Measurements from ENCODE around the gene AICDA.

DNA sequence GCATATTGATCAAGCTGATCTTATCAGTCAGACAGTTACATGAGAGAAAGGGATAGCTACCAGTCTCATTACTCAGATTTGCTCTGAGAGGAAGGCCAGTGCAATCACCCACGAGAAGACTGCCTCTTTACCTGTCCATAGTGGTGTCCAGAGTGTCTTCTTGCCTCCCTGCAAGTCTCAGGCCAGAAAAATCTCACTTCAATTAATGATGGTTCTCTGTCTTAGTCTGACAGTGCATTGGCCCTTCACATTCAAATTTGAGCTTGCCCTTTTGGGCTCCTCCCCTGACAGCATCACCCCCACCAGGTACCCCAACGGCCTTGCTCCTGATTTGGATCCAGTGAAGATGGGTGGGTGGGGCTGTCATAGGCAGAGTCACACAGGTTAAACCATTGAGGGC, at the start of gene AICDA:
- TF ChIP-seq CBFB (CRISPR knock-in tag; IDR thresholded peaks at IDR 0.05; ENCODE audit: low read depth), result no peak
- TF ChIP-seq, protein P1, sequence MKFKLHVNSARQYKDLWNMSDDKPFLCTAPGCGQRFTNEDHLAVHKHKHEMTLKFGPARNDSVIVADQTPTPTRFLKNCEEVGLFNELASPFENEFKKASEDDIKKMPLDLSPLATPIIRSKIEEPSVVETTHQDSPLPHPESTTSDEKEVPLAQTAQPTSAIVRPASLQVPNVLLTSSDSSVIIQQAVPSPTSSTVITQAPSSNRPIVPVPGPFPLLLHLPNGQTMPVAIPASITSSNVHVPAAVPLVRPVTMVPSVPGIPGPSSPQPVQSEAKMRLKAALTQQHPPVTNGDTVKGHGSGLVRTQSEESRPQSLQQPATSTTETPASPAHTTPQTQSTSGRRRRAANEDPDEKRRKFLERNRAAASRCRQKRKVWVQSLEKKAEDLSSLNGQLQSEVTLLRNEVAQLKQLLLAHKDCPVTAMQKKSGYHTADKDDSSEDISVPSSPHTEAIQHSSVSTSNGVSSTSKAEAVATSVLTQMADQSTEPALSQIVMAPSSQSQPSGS (CRISPR knock-in tag; IDR thresholded peaks at IDR 0.05; ENCODE audit: borderline replicate concordance, low read depth), result no peak
- TF ChIP-seq, protein P2, sequence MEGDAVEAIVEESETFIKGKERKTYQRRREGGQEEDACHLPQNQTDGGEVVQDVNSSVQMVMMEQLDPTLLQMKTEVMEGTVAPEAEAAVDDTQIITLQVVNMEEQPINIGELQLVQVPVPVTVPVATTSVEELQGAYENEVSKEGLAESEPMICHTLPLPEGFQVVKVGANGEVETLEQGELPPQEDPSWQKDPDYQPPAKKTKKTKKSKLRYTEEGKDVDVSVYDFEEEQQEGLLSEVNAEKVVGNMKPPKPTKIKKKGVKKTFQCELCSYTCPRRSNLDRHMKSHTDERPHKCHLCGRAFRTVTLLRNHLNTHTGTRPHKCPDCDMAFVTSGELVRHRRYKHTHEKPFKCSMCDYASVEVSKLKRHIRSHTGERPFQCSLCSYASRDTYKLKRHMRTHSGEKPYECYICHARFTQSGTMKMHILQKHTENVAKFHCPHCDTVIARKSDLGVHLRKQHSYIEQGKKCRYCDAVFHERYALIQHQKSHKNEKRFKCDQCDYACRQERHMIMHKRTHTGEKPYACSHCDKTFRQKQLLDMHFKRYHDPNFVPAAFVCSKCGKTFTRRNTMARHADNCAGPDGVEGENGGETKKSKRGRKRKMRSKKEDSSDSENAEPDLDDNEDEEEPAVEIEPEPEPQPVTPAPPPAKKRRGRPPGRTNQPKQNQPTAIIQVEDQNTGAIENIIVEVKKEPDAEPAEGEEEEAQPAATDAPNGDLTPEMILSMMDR (IDR thresholded peaks at IDR 0.05), result no peak
- no peak for TF ChIP-seq ZNF263 (CRISPR knock-in tag; IDR thresholded peaks at IDR 0.05; ENCODE audit: low read depth)
- TF ChIP-seq SP1 (CRISPR knock-in tag; conservative IDR thresholded peaks at IDR 0.05), result no peak
- no peak for TF ChIP-seq USF2 (CRISPR knock-in tag; IDR thresholded peaks at IDR 0.05)
- TF ChIP-seq CREM (CRISPR knock-in tag; IDR thresholded peaks at IDR 0.05), result no peak
- no peak for TF ChIP-seq ETV6 (CRISPR knock-in tag; IDR thresholded peaks at IDR 0.05)

All from WTC11 (cell line).